Measurements from ENCODE around the gene URI1. TPM values are rescaled to one million over a fixed set of nuclear protein-coding genes. Genes with fewer than 3 reads are reported as not detected.
A peak's percentile ranks its signal among the peaks of the same experiment; 100 is the strongest.
"Not testable (repeated sequence)": the region's sequence is repeated elsewhere in the genome, so short reads cannot be mapped to it uniquely, and the experiment has no call there.

URI1 gene
- 100 to 1,000 TPM; 123 to 141 (median 131) TPM for polyA plus RNA-seq (ENCODE audit: insufficient read length in 3 of 3)

- DNase-seq (ENCODE audit: low read depth in 3 of 3, low spot score in 2 of 3), result peak; percentile 36 to 69 (median 68)
These were observed at the start of gene URI1 for GRCh38 chr19:29941828-29942403. Gene URI1 (plus strand): TSS chr19:29942239. CDS start chr19:29942548, 309 bp downstream.

- no peak for DNase-seq (ENCODE audit: low read depth in 3 of 3, low spot score in 2 of 3)
These were observed 48.3 kb upstream of the URI1 start for GRCh38 chr19:29893606-29894284.

- no peak for DNase-seq (ENCODE audit: low read depth in 3 of 3, low spot score in 2 of 3)
These were observed 45.2 kb upstream of the URI1 start for GRCh38 chr19:29896802-29897201.

GRCh38 chr19:29897466-29897865, 44.6 kb upstream of the URI1 start:
- DNase-seq (ENCODE audit: low read depth in 3 of 3, low spot score in 2 of 3), result no peak

GRCh38 chr19:29904017-29904416, 38.0 kb upstream of the URI1 start:
- no peak for DNase-seq (ENCODE audit: low read depth in 3 of 3, low spot score in 2 of 3)

GRCh38 chr19:29908963-29909944, 32.8 kb upstream of the URI1 start:
- DNase-seq (ENCODE audit: low read depth in 3 of 3, low spot score in 2 of 3), result no peak

- DNase-seq (ENCODE audit: low read depth in 3 of 3, low spot score in 2 of 3), result no peak
These were observed 27.1 kb upstream of the URI1 start for GRCh38 chr19:29914933-29915332.

GRCh38 chr19:29915832-29916231, 26.2 kb upstream of the URI1 start:
- DNase-seq (ENCODE audit: low read depth in 3 of 3, low spot score in 2 of 3), result not testable (repeated sequence)

- DNase-seq (ENCODE audit: low read depth in 3 of 3, low spot score in 2 of 3), result no peak
These were observed 24.1 kb upstream of the URI1 start for GRCh38 chr19:29917911-29918310.

GRCh38 chr19:29918891-29919290, 23.1 kb upstream of the URI1 start:
- no peak for DNase-seq (ENCODE audit: low read depth in 3 of 3, low spot score in 2 of 3)

- no peak for DNase-seq (ENCODE audit: low read depth in 3 of 3, low spot score in 2 of 3)
These were observed 19.1 kb upstream of the URI1 start for GRCh38 chr19:29922972-29923371.

GRCh38 chr19:29923653-29924052, 18.4 kb upstream of the URI1 start:
- DNase-seq (ENCODE audit: low read depth in 3 of 3, low spot score in 2 of 3), result no peak

GRCh38 chr19:29926031-29926430, 16.0 kb upstream of the URI1 start:
- no peak for DNase-seq (ENCODE audit: low read depth in 3 of 3, low spot score in 2 of 3)

GRCh38 chr19:29926801-29927200, 15.2 kb upstream of the URI1 start:
- DNase-seq (ENCODE audit: low read depth in 3 of 3, low spot score in 2 of 3), result no peak

GRCh38 chr19:29927944-29928625, 14.0 kb upstream of the URI1 start:
- no peak for DNase-seq (ENCODE audit: low read depth in 3 of 3, low spot score in 2 of 3)

GRCh38 chr19:29928831-29929230, 13.2 kb upstream of the URI1 start:
- no peak for DNase-seq (ENCODE audit: low read depth in 3 of 3, low spot score in 2 of 3)

- no peak for DNase-seq (ENCODE audit: low read depth in 3 of 3, low spot score in 2 of 3)
These were observed 7.8 kb upstream of the URI1 start for GRCh38 chr19:29934257-29934656.

GRCh38 chr19:29934781-29935180, 7.3 kb upstream of the URI1 start:
- DNase-seq (ENCODE audit: low read depth in 3 of 3, low spot score in 2 of 3), result no peak

GRCh38 chr19:29936409-29936808, 5.6 kb upstream of the URI1 start:
- DNase-seq (ENCODE audit: low read depth in 3 of 3, low spot score in 2 of 3), result no peak

- no peak for DNase-seq (ENCODE audit: low read depth in 3 of 3, low spot score in 2 of 3)
These were observed 2.4 kb upstream of the URI1 start for GRCh38 chr19:29939628-29940027.
